HEK293T (cell line): ENCODE results near the gene SLC31A1.

ENCODE experiments used
- CTCF ChIA-PET: fragments of 350-600 bp; formaldehyde crosslinking; extraction: SDS; loops from one replicate; lab custom pipeline; 2021; ENCODE audit warnings: antibody characterized with exemption, inconsistent platforms; lab: Yijun Ruan, JAX
- POLR2A ChIA-PET: fragments of 350-600 bp; formaldehyde crosslinking; extraction: SDS; loops from one replicate; lab custom pipeline; 2020; ENCODE audit warnings: antibody characterized with exemption, inconsistent platforms; lab: Yijun Ruan, JAX
- DNase-seq: peaks from one replicate; pipeline ENCODE4 v3.0.0; 2012; ENCODE audit warnings: mixed read lengths; ENCODE audit errors: extremely low spot score
- ARNT ChIP-seq: fragments of 450-650 bp; IDR thresholded peaks from 2 replicates; pipeline ENCODE4 v1.6.1; 2017; ENCODE audit warnings: mild to moderate bottlenecking
- BHLHE40 ChIP-seq: fragments of 450-650 bp; IDR thresholded peaks from 2 replicates; pipeline ENCODE4 v1.6.1; 2016; ENCODE audit warnings: mild to moderate bottlenecking, moderate library complexity, borderline replicate concordance
- CTBP1 ChIP-seq: fragments of 450-650 bp; IDR thresholded peaks from 2 replicates; pipeline ENCODE4 v1.6.1; 2016; ENCODE audit warnings: borderline replicate concordance
- ELF4 ChIP-seq: fragments of 450-650 bp; IDR thresholded peaks from 2 replicates; pipeline ENCODE4 v1.6.1; 2017; ENCODE audit warnings: antibody characterized with exemption
- FOXA1 ChIP-seq: fragments of 450-650 bp; IDR thresholded peaks from 2 replicates; pipeline ENCODE4 v1.6.1; 2016; ENCODE audit warnings: mild to moderate bottlenecking
- FOXK2 ChIP-seq: fragments of 450-650 bp; IDR thresholded peaks from 2 replicates; pipeline ENCODE4 v1.6.1; 2016; ENCODE audit warnings: mild to moderate bottlenecking
- FOXM1 ChIP-seq: fragments of 450-650 bp; IDR thresholded peaks from 2 replicates; pipeline ENCODE4 v1.6.1; 2017; ENCODE audit warnings: mild to moderate bottlenecking, borderline replicate concordance
- HDGF ChIP-seq: fragments of 450-650 bp; IDR thresholded peaks from 2 replicates; pipeline ENCODE4 v1.6.1; 2017; ENCODE audit warnings: antibody characterized with exemption, borderline replicate concordance
- L3MBTL2 ChIP-seq: fragments of 450-650 bp; conservative IDR thresholded peaks from 2 replicates; pipeline ENCODE4 v1.6.1; 2016; ENCODE audit warnings: mild to moderate bottlenecking
- LEF1 ChIP-seq: fragments of 450-650 bp; IDR thresholded peaks from 2 replicates; pipeline ENCODE4 v1.6.1; 2017; ENCODE audit warnings: mild to moderate bottlenecking, borderline replicate concordance
- NFRKB ChIP-seq: fragments of 450-650 bp; IDR thresholded peaks from 2 replicates; pipeline ENCODE4 v1.6.1; 2016; ENCODE audit warnings: mild to moderate bottlenecking, moderate library complexity
- SP1 ChIP-seq: fragments of 450-650 bp; IDR thresholded peaks from 2 replicates; pipeline ENCODE4 v1.6.1; 2017
- SUZ12 ChIP-seq: fragments of 450-650 bp; IDR thresholded peaks from 2 replicates; pipeline ENCODE4 v1.6.1; 2016; ENCODE audit warnings: mild to moderate bottlenecking
- TARDBP ChIP-seq: fragments of 450-650 bp; IDR thresholded peaks from 2 replicates; pipeline ENCODE4 v1.6.1; 2016
- ZNF384 ChIP-seq: fragments of 450-650 bp; IDR thresholded peaks from 2 replicates; pipeline ENCODE4 v1.6.1; 2016
- TF ChIP-seq, protein P1 (sequence below): fragments of 450-650 bp; IDR thresholded peaks from 2 replicates; pipeline ENCODE4 v1.6.1; 2016

The SLC31A1 gene

DNA sequence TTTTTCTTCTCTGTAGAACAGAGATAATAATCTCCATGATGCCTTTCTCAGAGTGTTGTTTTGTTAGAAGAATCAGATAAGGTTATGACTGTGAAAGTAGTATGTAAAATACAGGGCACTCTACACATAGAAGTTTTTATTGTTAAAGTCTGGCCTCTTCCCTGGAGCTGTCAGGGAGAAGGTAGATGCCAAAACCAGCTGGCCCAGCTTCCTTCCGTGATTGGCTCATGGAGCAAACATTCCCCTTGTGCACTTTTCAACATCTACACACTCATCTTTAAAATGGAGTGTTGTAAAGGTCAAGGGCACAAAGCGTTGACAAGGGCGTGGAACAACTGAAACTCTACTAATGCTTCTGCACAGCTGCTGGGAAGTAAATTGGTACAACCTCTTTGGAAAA, 89.2 kb downstream of the SLC31A1 start:
- no peak for DNase-seq
- ChIA-PET POLR2A (interaction anchor here (0.6 to 2.4 kb wide), 2 partner anchors 36 to 100 kb away, joined by 3 to 13 read pairs; partner anchors contain the start of genes C9orf43, CDC26, POLE3 and PRPF4), CTCF (interaction anchor here (1.8 kb wide), 1 partner anchor 7 kb away, joined by 3 read pairs; no protein-coding TSS in a partner anchor)
- no peak for TF ChIP-seq LEF1
- no peak for TF ChIP-seq FOXA1
- TF ChIP-seq ELF4: no peak
- no peak for TF ChIP-seq SP1
- no peak for TF ChIP-seq TARDBP
- no peak for TF ChIP-seq ARNT
- TF ChIP-seq NFRKB: no peak
- no peak for TF ChIP-seq BHLHE40
- TF ChIP-seq ZNF384: no peak
- no peak for TF ChIP-seq SUZ12
- TF ChIP-seq FOXK2: no peak
- no peak for TF ChIP-seq HDGF
- TF ChIP-seq, protein P1, sequence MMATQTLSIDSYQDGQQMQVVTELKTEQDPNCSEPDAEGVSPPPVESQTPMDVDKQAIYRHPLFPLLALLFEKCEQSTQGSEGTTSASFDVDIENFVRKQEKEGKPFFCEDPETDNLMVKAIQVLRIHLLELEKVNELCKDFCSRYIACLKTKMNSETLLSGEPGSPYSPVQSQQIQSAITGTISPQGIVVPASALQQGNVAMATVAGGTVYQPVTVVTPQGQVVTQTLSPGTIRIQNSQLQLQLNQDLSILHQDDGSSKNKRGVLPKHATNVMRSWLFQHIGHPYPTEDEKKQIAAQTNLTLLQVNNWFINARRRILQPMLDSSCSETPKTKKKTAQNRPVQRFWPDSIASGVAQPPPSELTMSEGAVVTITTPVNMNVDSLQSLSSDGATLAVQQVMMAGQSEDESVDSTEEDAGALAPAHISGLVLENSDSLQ: no peak

DNA sequence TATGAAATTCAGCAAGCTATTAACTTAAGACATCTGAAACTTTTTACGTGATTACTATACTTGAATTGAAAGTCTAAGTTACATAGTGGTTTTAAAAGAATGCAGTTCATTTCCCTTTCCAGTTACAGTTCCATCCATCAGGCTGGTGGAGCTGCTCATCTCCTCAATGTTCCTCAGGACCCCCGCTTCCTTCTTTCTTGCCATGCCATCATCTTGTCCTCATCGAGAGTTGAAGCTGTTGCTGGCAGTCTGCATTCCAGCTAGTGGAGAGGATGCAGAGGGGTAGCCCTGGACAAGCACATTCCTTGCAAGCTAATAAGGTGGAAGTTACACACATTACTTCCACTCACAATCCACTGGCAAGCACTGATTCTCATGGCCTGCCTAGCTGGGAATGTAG, 90.6 kb downstream of the SLC31A1 start:
- POLR2A ChIA-PET: interaction anchor here (1.2 to 2.4 kb wide), 3 partner anchors 28 to 98 kb away, joined by 3 to 13 read pairs (median 4); partner anchors contain the start of genes C9orf43, HDHD3, POLE3 and WDR31
- TF ChIP-seq ZNF384 (no peak), HDGF (no peak)
- no peak for DNase-seq
- CTCF ChIA-PET: interaction anchor here (0.6 to 0.7 kb wide), 2 partner anchors 97 to 341 kb away, joined by 3 read pairs; no protein-coding TSS in a partner anchor

DNA sequence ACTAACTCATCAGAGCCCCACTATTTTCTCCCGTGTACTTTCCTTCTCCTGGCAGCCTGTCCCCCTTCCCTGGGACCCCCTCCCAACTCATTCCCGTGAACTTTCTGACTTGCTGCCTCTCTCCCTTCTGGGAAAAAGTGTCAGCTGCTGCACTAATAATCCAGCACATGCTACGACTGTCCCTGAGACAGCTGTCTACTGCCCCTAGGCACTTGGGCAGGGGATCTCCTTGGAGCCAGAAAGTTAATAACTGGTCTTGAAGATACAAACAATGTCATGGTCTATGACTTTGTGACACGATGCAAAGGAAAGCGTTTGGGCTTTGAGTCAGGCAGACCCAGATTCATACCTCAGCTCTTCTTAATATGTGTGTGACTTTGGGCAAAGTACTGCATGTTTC, 91.9 kb downstream of the SLC31A1 start:
- ChIA-PET CTCF (interaction anchor here (0.5 kb wide), 1 partner anchor 15 kb away, joined by 3 read pairs; no protein-coding TSS in a partner anchor), POLR2A (interaction anchor here (1.5 kb wide), 1 partner anchor 27 kb away, joined by 4 read pairs; the partner anchor contains the start of gene WDR31)
- DNase-seq: no peak
- TF ChIP-seq FOXK2 (no peak), SP1 (no peak), LEF1 (no peak), FOXM1 (no peak), HDGF (no peak), SUZ12 (no peak), ZNF384 (no peak), CTBP1 (no peak), FOXA1 (no peak), L3MBTL2 (no peak), ELF4 (no peak), ARNT (no peak), TARDBP (no peak), BHLHE40 (no peak), NFRKB (no peak)
- TF ChIP-seq, protein P1: no peak
